HG03064 (cell line): Measurements from ENCODE around the gene C1QTNF3.
"Not testable (repeated sequence)": the region's sequence is repeated elsewhere in the genome, so short reads cannot be mapped to it uniquely, and the experiment has no call there.

Experiments
- ATAC-seq: cut with Tn5 transposase; IDR thresholded peaks from one replicate; pipeline ENCODE4 v1.9.1; 2021; ENCODE audit warnings: low read depth; ENCODE audit not compliant: unreplicated experiment

C1QTNF3 gene

GRCh38 chr5:34043099-34043876 lies at the start of gene C1QTNF3:
Gene C1QTNF3 (minus strand): TSS chr5:34043213. CDS start chr5:34043125, 88 bp downstream.
- ATAC-seq, result no peak

DNA sequence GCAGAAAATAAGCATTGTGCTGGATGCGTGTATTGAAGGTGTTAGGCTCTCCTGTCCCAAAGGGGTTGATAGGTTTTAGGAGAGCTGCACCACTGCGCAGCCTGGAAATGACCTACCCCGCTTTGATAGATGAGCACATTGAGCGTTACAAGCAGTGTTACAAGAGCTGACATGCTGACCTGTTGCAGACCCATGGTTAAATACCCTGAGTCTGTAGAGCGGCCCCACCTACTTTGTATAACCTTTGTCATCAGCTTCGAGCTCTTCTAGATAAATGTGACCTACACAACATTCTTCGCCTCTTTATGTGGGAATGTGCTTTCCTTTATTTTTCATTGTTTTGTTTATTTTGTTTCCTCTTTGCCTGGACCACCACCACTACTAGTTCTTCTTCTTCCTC lies 48.0 kb upstream of the C1QTNF3 start:
- ATAC-seq, result not testable (repeated sequence)

DNA sequence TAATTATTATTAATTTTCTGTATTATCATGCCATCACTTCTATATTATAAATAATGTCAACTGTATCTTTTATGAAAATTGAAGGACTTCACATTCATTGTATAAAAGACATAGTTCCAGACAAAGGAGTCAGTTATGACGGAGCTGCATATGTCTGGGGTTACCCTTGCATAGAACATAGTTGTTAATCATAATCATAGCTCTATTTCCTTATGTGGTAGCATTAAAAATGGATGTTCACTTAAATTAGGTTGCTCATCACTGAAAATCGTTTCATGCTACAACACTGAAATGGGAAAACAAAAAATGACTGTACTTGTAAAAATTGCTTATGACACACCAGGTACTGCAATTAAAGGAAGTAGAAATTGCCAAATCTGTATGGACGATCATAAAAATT lies 46.8 kb upstream of the C1QTNF3 start:
- not testable (repeated sequence) for ATAC-seq

DNA sequence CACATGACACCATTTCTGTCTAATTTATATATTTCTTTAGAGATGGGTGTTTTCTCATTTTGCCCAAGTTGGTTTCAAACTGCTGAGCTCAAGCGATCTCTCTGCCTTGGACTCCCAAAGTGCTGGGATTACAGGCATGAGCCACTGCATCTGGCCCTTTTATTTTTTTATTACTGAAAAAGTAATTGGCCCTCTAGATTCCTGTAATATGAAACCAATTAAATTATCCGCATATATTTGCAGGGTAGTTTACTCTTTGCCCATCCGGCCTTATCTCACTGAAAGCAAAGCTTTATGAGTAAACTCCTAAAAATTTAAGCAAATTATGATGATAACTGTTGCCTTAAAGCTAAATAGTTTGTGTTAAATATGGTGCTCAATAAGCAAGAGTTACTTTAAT lies 44.7 kb upstream of the C1QTNF3 start:
- ATAC-seq, result not testable (repeated sequence)

DNA sequence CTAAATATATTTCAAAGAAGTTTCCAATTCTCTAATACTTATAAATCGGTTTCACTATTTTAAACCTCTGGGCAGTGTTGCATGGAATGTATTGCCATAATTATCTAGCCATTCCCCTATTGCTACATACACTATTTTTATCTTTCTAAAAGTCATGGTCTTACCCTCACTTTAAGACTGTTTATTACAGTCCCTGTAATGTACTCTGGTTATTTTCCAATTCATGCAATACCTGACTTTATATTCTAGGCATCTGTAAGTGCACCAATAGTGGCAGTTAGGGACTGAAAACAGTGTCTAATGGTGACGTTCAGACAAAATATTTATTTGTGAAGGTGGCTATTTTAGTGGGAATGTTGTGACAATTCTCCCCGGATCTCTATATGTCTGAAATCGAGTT lies 40.9 kb upstream of the C1QTNF3 start:
- ATAC-seq, result not testable (repeated sequence)

DNA sequence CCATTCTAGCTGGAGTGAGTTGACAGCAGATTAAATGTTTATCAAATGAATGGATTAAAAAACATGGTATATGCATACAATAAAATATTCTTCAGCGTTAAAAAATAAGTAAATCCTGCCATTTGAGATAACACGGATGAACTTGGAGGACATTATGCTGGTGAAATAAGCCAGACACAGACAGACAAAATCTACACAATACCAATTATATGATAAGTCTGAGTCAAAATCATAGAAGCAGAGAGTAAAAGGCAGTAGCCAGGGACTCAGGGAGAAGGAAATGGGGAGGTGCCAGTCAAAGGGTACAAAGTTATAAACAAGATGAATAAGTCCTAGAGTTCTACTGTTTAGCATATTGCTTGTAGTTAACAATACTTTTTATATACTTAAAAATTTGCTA lies 36.5 kb upstream of the C1QTNF3 start:
- ATAC-seq, result not testable (repeated sequence)

DNA sequence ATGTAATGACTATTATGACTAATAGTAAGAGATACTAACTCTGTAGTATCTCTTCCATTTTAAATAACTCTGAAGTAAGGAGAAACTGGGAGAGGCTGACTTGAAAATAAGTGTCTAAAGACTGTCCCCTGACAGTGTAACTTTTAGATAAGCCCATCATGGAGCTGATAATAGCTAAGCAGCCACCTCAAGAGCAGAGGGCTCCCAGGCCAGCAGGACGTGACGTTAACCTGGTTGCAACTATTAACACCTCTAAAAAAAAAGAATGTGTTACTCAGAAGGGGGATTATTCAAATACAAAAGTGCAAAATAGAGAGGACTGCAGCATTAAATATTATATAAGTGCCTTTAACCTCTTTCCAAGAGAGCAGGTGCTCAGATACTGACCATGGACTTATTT lies 34.6 kb upstream of the C1QTNF3 start:
- ATAC-seq, result not testable (repeated sequence)

- not testable (repeated sequence) for ATAC-seq
Observed at GRCh38 chr5:34076719-34077364, 33.8 kb upstream of the C1QTNF3 start.

GRCh38 chr5:34074472-34074871 lies 31.5 kb upstream of the C1QTNF3 start:
- ATAC-seq, result not testable (repeated sequence)

DNA sequence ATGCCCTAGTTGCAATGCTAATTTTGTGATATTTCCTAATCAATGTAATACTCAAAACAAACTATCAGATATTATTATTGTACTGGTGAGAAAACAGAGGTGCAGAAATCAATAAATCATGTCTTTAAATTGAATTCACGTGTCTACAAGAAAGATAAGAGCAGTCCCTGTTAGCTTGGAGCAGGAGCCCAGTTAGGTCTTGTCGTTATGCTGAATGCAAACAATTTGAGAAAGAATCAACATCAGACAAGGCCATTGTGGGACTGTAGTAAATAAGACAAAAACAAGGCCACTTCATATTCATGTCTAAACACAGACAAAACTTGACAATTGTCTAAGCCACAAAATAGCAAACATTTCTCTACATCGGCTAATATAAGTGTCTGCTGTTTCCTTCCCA lies 31.1 kb upstream of the C1QTNF3 start:
- ATAC-seq, result not testable (repeated sequence)

DNA sequence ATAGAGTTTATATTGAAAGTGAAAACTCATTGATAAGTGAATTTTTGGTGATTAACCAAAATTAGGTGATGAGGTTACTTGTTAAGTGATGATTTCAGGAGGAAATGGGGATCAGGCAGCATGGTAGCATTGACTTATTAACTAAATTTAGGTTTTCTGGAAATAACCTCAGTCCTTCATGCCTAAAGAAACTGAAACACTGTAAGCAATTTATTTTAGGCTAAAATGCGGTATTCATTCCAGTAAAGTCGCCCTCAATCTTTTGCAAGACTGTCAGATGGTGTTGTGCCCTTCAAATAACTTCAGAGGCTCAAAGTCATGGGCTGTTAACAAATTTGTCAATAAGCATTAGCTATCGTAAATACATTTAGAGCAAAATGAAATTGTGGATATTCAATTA lies 27.6 kb upstream of the C1QTNF3 start:
- ATAC-seq, result not testable (repeated sequence)

GRCh38 chr5:34064656-34065055 lies 21.6 kb upstream of the C1QTNF3 start:
- no peak for ATAC-seq

DNA sequence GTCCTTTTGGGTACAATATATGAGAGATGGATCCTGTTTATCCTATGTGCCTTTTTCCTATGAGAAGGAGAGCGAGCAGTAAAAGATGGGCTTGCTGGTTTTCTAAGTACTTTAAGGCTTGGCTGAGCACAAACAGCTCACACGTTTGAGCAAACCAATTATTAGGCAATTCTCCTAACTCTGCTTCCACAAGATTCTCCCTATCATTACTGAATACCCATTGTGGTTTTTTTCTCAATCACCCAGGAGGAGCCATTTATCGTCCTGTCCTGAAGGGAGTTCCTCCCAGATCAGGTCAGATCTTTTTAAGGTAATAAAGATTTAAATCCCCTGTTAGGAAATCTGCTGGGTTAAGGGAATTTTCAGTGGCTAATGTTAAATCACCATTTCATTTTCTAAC lies 19.4 kb upstream of the C1QTNF3 start:
- ATAC-seq, result no peak

GRCh38 chr5:34061993-34062392 lies 19.0 kb upstream of the C1QTNF3 start:
- no peak for ATAC-seq

DNA sequence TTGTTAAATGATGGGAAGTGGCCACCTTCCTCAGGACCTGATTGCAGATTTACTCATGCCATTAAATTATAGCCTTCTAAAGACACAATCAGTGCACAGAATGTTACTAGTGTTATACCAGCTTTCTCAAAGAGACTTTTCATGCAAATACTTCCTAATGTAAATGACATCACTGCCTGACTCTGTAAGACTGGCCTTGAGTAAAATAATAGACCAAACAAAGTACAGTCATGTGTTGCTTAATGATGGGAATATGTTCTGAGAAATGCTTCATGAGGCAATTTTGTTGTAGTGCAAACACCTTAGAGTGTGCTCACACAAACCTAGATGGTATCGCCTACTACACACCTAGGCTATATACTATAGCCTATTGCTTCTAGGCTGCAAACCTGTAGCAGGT lies 17.0 kb upstream of the C1QTNF3 start:
- ATAC-seq, result no peak

DNA sequence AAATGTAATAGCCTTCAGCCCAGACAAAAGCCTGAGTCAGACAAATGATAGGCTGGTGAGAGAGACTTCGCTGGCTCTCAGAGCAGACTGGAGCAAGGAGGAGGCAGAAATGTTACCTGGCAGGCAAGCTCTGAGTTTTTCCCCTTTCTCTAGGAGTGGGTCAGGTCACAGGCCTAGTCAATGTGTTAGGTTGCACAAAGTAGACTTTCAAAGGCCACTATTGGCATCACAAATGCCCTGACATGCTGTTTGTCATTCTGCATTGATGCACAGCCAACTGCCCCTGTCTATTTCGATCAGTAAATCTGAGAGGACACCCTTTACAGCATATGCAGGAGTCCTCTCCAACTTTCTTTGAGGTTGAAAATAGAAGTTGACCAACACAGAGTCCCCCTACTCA lies 15.5 kb upstream of the C1QTNF3 start:
- ATAC-seq, result no peak

- no peak for ATAC-seq
Observed at GRCh38 chr5:34057569-34057968, 14.6 kb upstream of the C1QTNF3 start.

- no peak for ATAC-seq
Observed at GRCh38 chr5:34057118-34057517, 14.1 kb upstream of the C1QTNF3 start.

DNA sequence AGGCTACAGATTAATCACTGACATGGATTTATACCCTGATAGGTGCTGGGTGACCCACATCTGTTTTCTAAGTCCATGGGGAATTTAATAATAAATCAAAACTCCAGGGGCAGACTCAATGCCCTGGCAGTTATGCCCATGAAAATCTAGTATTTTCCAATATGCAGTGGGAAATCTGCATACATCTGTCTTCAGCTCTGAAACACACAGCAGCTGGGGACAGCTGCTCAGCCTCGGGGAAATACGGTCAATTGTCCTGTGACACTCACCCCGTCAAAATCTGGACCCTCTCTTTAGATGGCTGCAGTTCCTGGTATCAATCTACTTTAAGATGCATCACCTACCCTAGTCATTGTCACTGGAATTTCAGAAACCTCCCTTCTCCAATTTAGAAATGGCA lies 12.7 kb upstream of the C1QTNF3 start:
- no peak for ATAC-seq

- no peak for ATAC-seq
Observed at GRCh38 chr5:34054400-34054729, 11.4 kb upstream of the C1QTNF3 start.

DNA sequence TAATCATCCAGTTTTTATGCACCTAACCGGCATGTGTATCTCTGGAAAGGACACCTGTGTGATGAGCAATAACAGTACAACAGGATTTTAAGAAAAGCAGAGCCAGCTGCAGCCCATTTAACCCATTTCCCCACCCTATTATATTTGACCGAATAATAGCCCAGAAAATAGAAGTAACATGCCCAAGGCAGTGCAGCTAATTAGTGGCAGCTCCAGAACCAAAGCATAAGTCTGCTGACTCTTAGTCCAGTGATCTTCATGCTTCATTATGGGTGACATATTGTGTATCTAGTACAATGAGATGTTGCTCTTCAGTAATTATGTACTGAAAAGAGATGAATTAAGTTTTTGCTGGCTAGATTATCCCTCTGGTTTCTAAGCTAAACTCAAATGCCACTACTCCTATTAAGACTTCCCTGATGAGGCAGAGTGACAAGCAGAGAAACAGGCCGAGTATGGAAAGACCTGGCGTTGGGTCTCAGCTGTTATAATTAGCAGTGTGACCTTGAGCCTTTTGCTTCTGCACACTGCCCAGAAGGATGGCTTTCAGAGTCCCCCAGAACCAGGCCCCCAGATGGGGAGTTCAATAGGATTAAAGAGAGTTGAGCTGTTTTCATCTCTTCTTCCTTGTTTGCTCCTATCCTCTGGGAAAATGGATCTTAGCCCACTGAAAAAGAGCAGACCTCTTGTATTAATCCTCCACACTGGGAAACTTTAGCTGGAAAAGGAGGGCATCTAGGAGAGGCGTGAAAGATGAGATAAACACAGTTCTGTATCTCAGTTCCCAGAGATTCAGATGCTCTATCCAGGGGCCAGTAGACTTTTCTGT lies 10.8 kb upstream of the C1QTNF3 start:
- no peak for ATAC-seq
